ENCODE data around the gene OR1D5.

DNA sequence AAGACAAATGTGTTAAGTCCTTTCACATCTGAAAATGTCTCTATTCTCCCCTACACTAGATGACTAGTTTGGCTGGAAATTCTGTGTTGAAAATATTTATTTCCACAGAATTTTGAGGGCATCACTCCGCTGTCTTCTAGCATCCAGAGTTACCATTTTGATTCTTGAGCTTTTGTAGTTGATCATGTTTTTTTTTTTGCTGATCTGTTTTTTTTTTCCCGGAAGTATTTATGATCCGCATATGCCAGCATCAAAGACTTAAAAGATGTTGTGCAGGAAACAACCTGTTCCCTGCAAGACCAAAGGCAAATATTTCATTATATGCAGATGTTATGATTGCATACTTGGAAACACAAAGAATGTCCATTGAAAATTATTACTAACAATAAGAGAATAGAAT lies 16.7 kb downstream of the OR1D5 start:
- TF ChIP-seq, protein P1, sequence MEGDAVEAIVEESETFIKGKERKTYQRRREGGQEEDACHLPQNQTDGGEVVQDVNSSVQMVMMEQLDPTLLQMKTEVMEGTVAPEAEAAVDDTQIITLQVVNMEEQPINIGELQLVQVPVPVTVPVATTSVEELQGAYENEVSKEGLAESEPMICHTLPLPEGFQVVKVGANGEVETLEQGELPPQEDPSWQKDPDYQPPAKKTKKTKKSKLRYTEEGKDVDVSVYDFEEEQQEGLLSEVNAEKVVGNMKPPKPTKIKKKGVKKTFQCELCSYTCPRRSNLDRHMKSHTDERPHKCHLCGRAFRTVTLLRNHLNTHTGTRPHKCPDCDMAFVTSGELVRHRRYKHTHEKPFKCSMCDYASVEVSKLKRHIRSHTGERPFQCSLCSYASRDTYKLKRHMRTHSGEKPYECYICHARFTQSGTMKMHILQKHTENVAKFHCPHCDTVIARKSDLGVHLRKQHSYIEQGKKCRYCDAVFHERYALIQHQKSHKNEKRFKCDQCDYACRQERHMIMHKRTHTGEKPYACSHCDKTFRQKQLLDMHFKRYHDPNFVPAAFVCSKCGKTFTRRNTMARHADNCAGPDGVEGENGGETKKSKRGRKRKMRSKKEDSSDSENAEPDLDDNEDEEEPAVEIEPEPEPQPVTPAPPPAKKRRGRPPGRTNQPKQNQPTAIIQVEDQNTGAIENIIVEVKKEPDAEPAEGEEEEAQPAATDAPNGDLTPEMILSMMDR (IDR thresholded peaks at IDR 0.05; ENCODE audit: low read length) = no peak
- TF ChIP-seq EZH2 (IDR thresholded peaks at IDR 0.05; ENCODE audit: borderline replicate concordance, low read length) = no peak

Data from OCI-LY1 (cell line).